Measurements from ENCODE around the gene TRANK1. TPM values are rescaled to one million over a fixed set of nuclear protein-coding genes. Genes with fewer than 3 reads are reported as not detected.

TRANK1 gene
- total and polyA plus RNA-seq, 4 donors, result 2.9 to 40.0 (median 10.2) TPM

DNA sequence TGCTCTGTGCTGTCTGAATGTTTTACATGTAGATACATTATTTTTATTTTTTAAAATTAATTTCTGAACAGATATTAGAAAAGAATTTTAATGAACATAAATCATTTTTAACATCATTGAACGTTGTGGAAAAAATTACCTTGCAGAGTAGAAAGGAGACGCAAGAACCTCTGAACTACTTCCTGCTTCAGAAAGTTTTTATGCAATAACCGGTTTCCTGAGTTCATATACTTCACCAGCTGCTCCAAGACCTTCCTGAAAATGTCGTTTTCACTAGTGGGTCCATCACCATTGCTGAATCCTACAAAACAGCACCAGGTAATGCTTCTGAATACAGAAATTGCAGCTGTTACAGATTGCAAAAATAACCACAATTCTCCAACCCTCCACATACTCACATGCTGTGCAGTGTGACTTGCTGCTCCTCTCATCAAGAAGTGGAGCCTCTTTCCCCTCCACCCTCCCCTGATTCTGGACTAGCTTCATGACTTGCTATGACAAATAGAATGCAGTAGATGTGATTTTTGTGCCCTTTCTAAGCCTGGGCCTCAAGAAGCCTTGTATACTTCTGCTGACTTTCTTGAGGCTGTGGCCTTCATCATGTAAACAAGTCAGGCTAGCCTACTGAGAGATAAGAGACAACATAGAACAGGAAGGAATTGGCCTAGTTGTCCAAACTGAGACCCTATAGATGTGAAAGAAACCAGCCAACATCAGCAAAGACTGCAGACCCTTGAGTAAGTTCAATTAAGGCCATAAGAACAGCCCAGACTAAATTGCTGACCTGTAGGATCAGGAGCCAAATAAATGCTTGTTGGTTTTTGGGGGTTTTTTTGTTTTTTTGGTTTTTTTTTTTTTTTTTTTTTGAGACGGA, 80.4 kb downstream of the TRANK1 start:
- WGBS, result 74% methylated on average over 5 of the region's 5 CpGs
- Histone ChIP-seq H3K9ac (ENCODE audit: low read depth in 1 of 2, low read length in 2 of 2) (no peak overlapping the region), H3K4me3 (ENCODE audit: low read depth in 1 of 3, low read length in 3 of 3) (no peak overlapping the region), H3K27ac (ENCODE audit: low read depth in 1 of 2, low read length in 2 of 2) (no peak overlapping the region), H3K36me3 (ENCODE audit: control insufficient read depth in 4 of 4, insufficient read depth in 3 of 4, low read depth in 1 of 4, low read length in 3 of 4) (peaks cover 0 to 36% (median 31%) of the 10 kb centered on the region in 4 donors), H3K4me1 (ENCODE audit: control insufficient read depth in 4 of 4, insufficient read depth in 4 of 4, low read length in 3 of 4) (no peaks in the 10 kb centered on the region), H3K27me3 (ENCODE audit: control insufficient read depth in 4 of 4, insufficient read depth in 4 of 4, low read length in 3 of 4) (no peaks in the 10 kb centered on the region), H3K9me3 (ENCODE audit: control insufficient read depth in 4 of 4, low read length in 3 of 4) (no peaks in the 10 kb centered on the region)
- no peak for TF ChIP-seq NR2F2 (IDR thresholded peaks at IDR 0.05)
- TF ChIP-seq, protein P1, sequence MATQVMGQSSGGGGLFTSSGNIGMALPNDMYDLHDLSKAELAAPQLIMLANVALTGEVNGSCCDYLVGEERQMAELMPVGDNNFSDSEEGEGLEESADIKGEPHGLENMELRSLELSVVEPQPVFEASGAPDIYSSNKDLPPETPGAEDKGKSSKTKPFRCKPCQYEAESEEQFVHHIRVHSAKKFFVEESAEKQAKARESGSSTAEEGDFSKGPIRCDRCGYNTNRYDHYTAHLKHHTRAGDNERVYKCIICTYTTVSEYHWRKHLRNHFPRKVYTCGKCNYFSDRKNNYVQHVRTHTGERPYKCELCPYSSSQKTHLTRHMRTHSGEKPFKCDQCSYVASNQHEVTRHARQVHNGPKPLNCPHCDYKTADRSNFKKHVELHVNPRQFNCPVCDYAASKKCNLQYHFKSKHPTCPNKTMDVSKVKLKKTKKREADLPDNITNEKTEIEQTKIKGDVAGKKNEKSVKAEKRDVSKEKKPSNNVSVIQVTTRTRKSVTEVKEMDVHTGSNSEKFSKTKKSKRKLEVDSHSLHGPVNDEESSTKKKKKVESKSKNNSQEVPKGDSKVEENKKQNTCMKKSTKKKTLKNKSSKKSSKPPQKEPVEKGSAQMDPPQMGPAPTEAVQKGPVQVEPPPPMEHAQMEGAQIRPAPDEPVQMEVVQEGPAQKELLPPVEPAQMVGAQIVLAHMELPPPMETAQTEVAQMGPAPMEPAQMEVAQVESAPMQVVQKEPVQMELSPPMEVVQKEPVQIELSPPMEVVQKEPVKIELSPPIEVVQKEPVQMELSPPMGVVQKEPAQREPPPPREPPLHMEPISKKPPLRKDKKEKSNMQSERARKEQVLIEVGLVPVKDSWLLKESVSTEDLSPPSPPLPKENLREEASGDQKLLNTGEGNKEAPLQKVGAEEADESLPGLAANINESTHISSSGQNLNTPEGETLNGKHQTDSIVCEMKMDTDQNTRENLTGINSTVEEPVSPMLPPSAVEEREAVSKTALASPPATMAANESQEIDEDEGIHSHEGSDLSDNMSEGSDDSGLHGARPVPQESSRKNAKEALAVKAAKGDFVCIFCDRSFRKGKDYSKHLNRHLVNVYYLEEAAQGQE (IDR thresholded peaks at IDR 0.05), result no peak
- no peak for TF ChIP-seq HNF4A (conservative IDR thresholded peaks at IDR 0.05)
- no peak for TF ChIP-seq EGR1 (IDR thresholded peaks at IDR 0.05; ENCODE audit: low read depth in 2 of 2)
- TF ChIP-seq TAF1 (conservative IDR thresholded peaks at IDR 0.05), result no peak
- TF ChIP-seq JUND (IDR thresholded peaks at IDR 0.05), result no peak
- no peak for TF ChIP-seq RAD21 (IDR thresholded peaks at IDR 0.05)
- TF ChIP-seq GABPA (IDR thresholded peaks at IDR 0.05 in 1 of 2, conservative IDR thresholded peaks at IDR 0.05 in 1 of 2), result no peak
- no peak for TF ChIP-seq RXRA (IDR thresholded peaks at IDR 0.05)
- TF ChIP-seq, protein P2, sequence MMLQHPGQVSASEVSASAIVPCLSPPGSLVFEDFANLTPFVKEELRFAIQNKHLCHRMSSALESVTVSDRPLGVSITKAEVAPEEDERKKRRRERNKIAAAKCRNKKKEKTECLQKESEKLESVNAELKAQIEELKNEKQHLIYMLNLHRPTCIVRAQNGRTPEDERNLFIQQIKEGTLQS (IDR thresholded peaks at IDR 0.05), result no peak
- no peak for TF ChIP-seq FOXA2 (IDR thresholded peaks at IDR 0.05)
- TF ChIP-seq YY1 (IDR thresholded peaks at IDR 0.05), result no peak
- no peak for TF ChIP-seq FOXA1 (IDR thresholded peaks at IDR 0.05)
- TF ChIP-seq, protein P3, sequence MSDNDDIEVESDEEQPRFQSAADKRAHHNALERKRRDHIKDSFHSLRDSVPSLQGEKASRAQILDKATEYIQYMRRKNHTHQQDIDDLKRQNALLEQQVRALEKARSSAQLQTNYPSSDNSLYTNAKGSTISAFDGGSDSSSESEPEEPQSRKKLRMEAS (IDR thresholded peaks at IDR 0.05), result no peak
- TF ChIP-seq, protein P4, sequence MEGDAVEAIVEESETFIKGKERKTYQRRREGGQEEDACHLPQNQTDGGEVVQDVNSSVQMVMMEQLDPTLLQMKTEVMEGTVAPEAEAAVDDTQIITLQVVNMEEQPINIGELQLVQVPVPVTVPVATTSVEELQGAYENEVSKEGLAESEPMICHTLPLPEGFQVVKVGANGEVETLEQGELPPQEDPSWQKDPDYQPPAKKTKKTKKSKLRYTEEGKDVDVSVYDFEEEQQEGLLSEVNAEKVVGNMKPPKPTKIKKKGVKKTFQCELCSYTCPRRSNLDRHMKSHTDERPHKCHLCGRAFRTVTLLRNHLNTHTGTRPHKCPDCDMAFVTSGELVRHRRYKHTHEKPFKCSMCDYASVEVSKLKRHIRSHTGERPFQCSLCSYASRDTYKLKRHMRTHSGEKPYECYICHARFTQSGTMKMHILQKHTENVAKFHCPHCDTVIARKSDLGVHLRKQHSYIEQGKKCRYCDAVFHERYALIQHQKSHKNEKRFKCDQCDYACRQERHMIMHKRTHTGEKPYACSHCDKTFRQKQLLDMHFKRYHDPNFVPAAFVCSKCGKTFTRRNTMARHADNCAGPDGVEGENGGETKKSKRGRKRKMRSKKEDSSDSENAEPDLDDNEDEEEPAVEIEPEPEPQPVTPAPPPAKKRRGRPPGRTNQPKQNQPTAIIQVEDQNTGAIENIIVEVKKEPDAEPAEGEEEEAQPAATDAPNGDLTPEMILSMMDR (IDR thresholded peaks at IDR 0.05; ENCODE audit: low read depth, low read length, missing input control), result no peak
- no peak for TF ChIP-seq SP1 (IDR thresholded peaks at IDR 0.05)
- TF ChIP-seq, protein P5, sequence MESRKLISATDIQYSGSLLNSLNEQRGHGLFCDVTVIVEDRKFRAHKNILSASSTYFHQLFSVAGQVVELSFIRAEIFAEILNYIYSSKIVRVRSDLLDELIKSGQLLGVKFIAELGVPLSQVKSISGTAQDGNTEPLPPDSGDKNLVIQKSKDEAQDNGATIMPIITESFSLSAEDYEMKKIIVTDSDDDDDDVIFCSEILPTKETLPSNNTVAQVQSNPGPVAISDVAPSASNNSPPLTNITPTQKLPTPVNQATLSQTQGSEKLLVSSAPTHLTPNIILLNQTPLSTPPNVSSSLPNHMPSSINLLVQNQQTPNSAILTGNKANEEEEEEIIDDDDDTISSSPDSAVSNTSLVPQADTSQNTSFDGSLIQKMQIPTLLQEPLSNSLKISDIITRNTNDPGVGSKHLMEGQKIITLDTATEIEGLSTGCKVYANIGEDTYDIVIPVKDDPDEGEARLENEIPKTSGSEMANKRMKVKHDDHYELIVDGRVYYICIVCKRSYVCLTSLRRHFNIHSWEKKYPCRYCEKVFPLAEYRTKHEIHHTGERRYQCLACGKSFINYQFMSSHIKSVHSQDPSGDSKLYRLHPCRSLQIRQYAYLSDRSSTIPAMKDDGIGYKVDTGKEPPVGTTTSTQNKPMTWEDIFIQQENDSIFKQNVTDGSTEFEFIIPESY (IDR thresholded peaks at IDR 0.05), result no peak
- no peak for TF ChIP-seq HNF4G (IDR thresholded peaks at IDR 0.05)
- DNase-seq (ENCODE audit: low spot score), result no peak
